Measurements from ENCODE around the gene CTBP1. TPM values are rescaled to one million over a fixed set of nuclear protein-coding genes. Genes with fewer than 3 reads are reported as not detected.
"Not testable (repeated sequence)": the region's sequence is repeated elsewhere in the genome, so short reads cannot be mapped to it uniquely, and the experiment has no call there.

The CTBP1 gene
- total RNA-seq, 1 donor from 2014 or later = 97.0 TPM

DNA sequence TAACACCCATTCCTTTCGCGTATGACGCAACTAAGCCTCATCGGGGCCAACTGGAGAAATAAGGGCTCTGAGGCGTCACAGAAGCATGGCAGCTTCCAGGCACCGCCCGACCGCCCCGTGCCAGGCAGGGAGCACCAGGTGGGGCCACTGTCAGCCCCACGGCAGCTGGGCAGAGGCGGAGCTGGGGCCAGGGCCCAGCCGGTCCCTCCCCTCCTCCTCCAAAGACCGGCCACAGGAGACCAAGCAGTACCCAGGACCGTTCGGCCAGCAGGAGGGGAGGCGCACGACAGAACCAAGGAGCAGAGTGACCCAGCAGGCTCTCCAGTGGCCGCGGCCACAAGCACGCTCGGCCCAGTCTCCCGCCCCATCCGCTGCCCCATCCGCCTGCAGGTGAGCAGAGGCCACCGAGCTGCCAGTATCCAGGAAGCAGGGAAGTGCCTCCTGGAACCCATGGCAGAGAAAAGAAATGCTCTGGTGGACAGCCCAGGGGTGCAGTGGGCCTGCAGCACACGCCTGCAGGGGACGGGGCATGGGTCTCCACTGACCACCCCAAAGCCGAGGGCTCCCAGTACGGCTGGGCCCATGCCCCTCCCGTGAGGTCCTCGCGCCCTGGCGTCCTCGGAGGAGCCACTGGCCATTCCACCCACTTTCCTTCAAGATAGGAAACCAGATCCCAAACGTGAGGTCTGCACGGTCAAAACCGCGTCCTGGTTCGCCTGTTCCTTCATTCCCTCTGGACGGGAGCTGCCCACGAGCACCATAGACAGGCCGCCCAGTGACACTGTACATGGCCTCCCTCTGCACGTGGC, 9.6 kb downstream of the CTBP1 start:
- ATAC-seq (no peak), DNase-seq (ENCODE audit: low spot score) (no peak)

DNA sequence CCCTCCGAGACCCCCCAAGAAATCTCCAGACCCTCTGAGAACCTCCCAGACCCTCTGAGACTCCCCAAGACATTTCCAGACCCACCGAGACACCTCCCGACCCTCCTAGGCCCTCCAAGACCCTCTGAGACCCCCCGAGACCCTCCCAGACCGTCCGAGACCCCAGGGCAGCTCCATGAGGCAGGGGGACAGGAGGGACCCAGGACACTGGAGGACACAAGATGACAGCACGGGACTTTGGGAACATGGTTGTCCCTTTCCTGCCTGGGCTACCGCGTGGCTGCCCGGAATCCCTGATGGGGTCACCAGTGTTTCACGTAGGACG, 10.3 kb downstream of the CTBP1 start:
- no peak for DNase-seq (ENCODE audit: low spot score)

DNA sequence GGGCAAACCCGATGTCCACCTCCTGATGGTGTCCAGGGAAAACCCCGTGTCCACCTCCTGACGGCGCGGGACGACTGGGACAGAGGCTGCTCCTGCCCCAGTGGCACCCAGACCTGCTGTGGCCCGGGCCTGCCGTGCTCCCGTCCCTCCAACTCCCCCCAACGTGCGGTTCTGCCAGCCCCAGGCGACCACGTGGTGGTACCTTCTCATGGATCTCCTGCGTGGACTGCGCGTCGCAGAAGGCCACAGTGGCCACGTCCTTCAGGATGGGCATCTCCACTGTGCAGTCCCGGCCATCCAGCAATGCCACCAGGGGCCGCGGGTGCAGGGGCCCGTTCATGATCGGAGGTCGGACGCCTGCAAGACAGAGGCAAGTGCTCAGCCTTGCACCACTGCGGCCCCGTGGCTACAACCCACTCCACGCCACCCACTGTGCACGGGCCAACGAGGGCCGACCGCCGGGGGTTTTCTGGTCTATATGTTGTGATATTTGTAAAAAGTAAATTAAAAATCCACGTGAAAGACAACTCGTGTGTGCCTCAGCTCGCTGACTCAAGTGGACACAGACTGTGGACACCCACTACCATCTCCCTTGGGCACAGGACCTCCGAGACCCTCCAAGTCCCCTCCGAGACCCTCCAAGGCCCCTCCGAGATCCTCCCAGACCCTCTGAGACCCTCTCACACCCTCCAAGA, 10.8 kb downstream of the CTBP1 start:
- no peak for ATAC-seq
- DNase-seq (ENCODE audit: low spot score) = no peak

More for the DNA sequence above, 10.3 kb downstream of the CTBP1 start:
- no peak for ATAC-seq

DNA sequence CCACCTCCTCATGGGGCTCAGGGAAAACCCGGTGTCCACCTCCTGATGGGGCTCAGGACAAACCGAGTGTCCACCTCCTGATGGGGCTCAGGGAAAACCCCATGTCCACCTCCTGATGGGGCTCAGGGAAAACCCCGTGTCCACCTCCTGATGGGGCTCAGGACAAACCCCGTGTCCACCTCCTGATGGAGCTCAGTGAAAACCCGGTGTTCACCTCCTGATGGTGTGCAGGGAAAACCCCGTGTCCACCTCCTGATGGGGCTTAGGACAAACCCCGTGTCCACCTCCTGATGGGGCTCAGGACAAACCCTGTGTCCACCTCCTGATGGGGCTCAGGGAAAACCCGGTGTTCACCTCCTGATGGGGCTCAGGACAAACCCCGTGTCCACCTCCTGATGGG, 11.7 kb downstream of the CTBP1 start:
- ATAC-seq; DNase-seq (ENCODE audit: low spot score): not testable (repeated sequence)

DNA sequence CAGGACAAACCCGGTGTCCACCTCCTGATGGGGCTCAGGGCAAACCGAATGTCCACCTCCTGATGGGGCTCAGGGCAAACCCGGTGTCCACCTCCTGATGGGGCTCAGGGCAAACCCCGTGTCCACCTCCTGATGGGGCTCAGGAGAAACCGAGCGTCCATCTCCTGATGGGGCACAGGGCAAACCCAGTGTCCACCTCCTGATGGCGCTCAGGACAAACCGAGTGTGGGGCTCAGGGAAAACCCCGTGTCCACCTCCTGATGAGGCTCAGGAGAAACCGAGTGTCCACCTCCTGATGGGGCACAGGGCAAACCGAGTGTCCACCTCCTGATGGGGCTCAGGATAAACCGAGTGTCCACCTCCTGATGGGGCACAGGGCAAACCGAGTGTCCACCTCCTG, 12.1 kb downstream of the CTBP1 start:
- not testable (repeated sequence) for ATAC-seq; DNase-seq (ENCODE audit: low spot score)

DNA sequence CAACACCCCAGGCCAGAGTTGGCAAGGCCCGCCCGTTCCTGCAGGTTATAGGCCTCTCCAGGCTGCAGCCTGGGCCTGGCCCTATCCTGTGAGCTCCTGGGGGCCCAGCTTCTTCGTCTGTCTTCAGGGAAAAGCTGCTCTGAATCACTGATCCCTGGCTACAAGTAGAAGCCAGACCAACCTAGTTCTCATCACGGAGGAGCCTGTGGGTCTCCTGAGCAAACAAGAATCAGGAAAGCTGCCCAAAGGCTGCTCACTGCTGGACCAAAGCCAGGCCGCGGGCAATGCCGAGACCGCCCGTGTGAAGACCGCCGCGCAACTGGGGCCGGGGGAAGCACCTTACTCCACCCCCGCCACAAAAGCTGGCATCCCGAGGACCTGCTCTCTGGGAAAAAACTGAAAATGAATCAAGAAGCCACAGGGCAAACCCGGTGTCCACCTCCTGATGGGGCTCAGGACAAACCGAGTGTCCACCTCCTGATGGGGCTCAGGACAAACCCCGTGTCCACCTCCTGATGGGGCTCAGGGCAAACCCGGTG, 12.8 kb downstream of the CTBP1 start:
- ATAC-seq (no peak), DNase-seq (ENCODE audit: low spot score) (no peak)

DNA sequence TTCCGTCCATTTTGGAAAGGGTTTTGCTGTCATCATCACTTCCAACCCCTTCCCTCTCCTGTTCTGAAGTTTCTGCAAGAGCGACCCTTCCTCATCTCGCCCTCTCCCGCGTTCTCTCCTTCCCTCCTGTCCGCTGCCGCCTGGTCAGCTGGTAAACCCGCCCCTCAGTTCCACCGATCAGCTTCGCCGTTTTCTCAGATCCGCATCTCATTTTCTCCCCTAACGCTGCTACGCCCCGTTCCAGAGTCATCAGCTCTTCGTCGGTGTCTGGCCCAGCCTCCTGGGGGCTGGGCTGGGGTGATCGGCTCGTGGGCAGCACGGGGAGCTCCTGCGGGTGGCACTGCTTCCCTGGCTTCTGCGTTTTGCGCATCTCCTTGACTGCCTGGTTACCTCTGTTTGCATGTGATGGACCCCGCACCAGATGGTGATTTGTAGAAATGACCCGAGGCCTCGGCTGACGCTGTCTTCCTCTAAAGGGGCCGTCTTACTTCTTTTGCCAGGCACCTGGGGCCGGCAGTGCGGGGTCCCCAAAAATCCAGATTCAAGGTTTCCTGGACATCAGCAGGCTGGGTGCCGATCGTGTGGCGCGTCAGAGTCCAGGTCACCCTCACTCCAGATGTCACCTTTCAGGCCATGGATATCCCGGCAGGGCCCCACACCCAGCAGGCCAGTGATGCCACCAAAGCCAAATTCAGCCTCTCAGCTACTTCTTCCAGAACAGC, 13.4 kb downstream of the CTBP1 start:
- no peak for DNase-seq (ENCODE audit: low spot score)
- ATAC-seq = no peak

DNA sequence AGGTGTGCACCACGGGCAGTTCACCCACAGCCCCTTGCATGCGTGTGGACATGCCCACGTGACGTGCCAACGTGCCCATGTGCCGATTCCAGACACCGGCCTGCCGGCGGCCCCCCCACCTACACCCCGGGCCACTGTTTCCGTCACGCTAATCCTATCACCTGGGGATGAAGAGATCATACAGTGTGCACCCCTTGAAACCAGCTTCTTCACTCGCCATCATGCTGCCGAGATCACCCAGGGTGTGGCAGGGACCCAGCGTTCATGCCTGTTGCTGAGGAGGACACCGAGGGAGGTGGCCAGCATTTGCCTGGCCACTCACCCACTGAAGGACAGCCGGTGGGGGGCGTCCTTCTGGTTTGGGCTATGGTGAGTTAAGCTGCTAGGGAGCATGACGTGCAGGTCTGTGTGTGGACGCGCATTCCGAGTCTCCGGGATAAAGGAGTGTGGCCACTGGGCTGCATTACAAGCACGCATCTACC, 14.1 kb downstream of the CTBP1 start:
- ATAC-seq = no peak

DNA sequence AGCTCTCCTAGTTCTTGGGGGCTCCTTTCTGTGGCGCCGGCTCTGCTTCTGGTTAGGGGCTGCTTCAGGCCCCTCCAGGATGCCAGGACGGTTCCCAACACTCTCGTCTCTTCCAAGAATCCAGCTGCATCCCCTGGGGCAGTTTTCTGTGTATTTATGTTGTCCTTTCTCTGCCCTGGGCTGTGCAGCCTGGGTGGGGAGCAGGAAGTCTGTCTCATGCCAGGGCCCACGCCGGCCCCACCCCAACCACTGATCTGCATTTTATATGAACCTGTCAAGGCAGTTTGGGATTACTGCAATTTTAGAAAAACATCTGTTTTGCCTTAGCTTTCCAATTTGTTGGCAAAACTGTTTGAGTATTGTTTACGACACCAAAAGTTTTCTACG, 14.6 kb downstream of the CTBP1 start:
- no peak for DNase-seq (ENCODE audit: low spot score)
- ATAC-seq = no peak

More for the DNA sequence above, 14.1 kb downstream of the CTBP1 start:
- no peak for DNase-seq (ENCODE audit: low spot score)

DNA sequence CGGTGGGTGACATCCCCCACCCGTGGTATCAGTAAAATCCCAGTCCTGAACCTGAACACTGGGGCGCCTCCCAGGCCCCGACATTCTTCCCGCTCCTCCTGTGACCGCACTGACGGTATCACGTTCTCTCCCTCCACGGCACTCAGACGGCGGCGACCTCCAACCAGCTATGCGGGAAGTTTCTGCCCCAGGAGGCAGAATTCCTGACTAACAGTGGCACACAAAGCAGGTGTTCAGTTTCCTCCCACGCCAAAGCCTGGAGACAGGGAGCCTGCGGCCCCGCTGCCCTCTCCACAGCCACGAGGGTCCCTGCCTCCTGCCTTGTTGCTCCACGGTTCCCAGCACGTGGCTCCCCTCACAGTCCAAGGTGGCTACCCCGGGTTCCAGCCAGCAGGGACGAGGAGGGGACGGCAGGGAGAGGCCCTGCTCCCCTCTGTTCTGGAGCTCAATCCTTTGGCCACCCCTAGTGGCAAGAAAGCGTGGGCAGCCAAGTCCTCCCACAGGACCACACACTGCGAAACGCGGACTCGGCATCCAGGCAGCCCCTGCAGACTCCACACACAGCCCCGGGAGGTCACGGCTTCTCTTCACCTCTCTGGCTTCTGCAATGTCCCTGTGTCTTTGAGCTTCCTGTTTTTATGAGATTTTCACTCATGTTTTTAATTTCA, 15.2 kb downstream of the CTBP1 start:
- ATAC-seq = peak; percentile 35

DNA sequence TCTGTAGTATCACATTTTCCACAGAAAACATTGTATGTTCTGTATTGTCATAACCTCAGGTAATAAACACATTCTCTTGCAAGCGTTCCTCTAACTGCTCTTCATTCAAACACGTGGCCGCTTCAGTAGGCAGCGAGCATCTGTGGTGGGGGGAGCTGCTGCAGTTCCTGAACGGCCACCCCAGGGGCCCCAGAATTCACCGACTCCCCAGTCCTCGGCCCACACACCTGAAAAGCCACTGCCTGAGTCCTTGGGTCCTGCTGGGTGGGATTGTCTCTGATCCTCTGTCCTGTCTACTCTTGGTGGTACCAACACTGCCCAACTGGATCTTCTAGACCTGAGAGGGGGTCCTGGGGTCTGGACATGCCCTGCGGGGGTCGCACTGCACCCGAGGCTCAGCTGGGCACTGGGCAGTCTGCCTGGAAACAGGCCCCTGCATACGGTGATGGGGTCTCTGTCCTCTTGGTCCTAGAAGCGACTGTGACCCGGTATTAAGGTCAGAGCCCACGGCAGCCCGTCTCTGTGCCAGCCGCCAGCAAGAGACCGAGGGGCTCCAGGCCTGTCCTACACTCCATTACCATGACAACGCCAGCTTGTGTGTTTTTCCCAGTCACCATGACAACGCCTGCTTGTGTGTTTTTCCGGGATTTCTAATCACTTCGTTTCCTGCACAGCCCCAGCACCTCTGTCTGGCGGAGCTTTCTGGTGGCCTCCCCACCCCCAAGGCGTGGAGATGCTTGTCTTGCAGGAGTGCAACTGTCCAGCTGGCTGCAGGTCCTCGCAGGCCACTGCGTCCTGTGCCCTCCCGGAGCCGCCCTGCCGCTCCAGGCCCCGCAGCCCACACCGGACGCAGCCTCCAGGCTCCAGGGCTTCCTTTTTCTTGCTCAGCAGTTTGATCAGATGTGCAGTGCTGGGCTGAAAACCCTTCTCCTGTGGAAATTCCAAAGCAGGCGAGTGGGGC, 16.0 kb downstream of the CTBP1 start:
- ATAC-seq (peak; percentile 61), DNase-seq (ENCODE audit: low spot score) (no peak)

More for the DNA sequence above, 15.2 kb downstream of the CTBP1 start:
- no peak for DNase-seq (ENCODE audit: low spot score)

DNA sequence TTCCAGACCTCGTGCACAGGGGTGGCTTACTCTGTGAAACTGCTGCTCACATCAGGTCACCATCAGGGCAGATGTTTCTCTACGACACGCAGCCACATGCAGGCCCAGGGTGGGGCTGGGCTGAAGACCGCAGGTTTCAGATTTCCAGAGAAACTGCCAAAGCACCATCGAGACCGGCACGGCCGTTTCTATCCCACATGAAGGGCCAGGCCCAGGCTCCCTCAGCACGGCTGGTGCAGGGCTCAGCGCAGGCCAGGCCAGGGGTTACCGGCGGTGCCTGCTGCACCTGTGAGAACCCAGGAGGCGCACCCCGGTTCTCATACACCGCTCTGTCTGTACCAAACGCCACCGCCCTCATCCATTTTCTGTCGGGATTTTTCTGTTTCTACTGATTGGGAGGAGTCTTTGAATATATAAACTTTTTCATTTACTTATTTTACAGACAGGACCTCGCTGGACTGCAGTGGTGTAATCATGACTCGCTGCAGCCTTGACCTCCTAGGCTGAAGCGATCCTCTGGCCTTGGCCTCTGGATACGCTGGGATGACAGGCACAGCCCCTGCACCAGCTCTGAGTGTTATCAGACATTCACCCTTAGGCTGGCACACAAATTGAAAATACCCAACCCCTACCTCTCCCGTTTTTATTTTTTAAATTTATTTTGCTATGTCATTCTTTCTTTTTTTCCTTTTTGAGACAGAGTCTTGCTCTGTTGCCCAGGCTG, 17.1 kb downstream of the CTBP1 start:
- DNase-seq (ENCODE audit: low spot score) (no peak), ATAC-seq (no peak)

DNA sequence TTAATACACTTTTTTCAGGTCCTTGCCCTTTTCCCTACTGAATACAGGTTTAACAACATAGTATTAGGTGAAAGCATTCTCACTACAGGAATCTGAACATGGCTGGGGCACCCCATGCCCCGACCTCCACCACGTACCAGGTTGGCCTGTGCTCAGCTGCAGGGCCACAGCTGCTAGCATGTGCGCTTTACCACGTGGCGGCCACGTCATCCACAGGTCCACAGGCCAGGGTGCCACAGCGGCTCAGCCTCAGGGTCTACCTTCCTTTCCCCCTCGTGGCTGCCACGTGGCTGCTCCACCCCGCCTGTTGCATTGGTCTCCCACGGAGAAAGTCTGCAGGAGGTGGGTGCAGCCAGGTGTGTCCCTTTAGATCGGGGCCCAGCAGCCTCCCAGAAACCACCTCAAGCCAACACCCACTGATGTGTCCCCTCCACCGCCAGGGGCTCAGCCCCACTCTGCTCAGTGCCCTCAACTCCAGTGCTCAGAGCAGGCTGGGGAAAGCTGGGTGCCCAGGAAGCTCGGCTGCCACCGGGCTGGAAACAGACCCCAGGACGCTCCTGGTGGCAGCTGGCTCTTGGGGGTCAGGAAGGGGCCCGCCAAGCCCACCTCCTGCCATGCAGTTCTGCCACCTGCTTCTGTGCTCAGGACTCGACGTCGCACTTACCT, 17.8 kb downstream of the CTBP1 start:
- DNase-seq (ENCODE audit: low spot score) (no peak), ATAC-seq (no peak)

DNA sequence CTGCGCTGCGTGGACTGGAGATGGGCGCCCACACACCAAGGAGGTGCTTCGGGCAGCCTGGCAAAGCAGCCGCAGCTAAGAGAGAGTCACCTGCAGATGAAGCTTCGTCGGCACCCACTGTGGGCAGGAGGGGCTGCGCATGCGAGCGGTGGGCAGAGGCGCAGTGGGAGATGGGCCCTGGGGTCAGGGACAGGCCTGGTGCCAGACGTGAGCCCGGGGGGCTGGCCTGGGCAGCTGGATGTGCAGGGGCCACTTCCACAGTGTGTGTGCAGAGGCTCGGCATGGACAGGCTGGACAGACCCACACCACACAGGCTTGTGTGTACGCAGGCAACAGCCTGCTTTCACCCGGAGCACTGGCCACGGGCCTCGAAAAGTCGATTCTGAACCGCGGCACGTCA, 18.6 kb downstream of the CTBP1 start:
- DNase-seq (ENCODE audit: low spot score) (no peak), ATAC-seq (no peak)

DNA sequence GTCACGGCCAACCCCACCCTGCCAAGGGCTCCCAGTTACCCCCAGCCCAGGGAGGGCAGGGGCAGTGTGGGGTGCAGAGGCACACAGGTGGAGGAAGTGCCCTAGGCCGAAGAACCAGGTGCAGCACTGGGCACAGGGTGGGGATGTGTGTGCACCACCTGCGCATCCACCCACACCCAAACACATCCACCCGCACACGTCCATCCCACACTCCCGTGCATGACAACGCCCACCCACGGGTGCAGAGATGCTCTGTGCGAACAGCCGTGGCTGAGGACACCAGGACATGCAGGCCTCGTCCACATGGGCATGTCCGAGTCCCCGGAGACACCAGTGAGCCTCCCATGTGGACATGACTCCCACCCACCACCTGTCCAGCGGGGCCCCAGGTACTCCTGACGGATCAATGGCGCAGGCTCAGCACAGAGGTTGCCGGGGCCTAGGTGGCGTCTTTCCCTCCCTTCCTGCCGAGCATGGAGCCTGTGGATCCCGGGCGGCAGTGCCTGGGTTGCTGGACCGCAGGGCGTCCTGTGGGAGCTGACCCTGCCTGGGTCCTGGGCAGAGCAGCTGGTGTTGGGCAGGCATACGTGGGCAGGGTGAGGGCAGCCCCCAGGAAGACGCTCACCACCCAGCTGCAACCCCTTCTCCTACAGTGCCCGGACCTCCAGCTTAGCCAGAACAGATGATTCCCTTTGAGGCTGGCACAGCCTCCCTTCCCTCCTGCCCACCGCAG, 19.6 kb downstream of the CTBP1 start:
- no peak for ATAC-seq
- DNase-seq (ENCODE audit: low spot score) = no peak

DNA sequence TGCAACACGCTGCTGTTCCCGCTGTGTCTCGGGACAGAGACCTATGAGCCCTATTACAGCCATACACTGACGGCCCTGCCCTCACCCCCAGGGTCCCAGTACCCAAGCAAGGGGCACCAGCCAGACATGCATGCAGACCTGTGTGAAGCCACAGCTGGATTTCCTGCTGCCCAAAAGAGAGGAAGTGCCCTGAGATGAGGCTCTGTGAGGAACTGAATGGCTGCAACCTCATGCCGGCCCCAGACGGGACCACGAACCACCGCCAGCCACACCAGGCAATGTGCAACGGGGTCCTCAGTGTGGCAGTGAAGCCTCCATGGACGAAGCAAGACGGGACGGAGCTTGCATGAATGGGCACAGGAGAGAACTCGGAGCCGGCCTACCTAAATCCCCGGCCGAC, 21.1 kb downstream of the CTBP1 start:
- DNase-seq (ENCODE audit: low spot score) (no peak), ATAC-seq (no peak)

DNA sequence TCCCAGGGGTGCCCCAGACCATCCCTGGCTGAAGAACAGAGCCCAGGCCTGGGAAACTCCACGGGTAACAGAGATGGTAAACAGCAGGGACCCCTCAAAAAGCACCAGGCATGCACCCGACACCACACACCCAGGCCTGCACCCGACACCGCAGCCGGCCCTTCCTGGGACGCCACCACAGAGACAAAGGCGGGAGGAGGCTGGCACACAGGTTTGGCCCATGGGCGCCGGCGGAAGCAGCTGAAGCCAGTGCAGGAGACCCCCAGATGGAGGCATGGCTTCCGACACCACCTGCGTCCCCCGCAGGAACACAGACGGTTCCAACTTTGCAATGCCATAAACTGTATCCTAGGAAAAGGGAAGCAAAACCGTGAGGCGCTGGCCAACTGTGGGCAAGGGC, 22.3 kb downstream of the CTBP1 start:
- ATAC-seq (no peak), DNase-seq (ENCODE audit: low spot score) (no peak)

DNA sequence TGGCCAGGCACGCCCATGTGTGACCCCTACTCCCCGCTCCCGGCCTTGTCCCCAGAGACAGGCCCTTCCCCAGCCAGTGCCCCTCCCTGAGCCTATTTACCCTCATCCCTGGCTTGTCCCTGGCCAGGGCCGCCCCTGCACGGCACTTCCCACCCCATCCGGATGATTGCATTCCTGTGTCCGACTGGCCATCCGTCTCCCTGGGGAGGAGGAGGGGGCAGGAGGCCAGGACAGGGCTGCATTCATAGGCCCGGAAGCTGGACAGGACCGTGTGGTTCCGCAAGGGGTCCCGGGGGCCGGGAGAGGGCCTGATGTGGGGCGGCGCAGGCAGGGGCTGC, 22.8 kb downstream of the CTBP1 start:
- DNase-seq (ENCODE audit: low spot score) = no peak
- peak; percentile 40 for ATAC-seq

Measured in left lobe of liver (tissue), 2 donors.